HG03139 (cell line): ENCODE data around the gene RNF38.
"Not testable (repeated sequence)": the region's sequence is repeated elsewhere in the genome, so short reads cannot be mapped to it uniquely, and the experiment has no call there.

Experiments used
- ATAC-seq: cut with Tn5 transposase; IDR thresholded peaks from one replicate; pipeline ENCODE4 v1.9.1; 2021; ENCODE audit not compliant: unreplicated experiment

RNF38 gene

DNA sequence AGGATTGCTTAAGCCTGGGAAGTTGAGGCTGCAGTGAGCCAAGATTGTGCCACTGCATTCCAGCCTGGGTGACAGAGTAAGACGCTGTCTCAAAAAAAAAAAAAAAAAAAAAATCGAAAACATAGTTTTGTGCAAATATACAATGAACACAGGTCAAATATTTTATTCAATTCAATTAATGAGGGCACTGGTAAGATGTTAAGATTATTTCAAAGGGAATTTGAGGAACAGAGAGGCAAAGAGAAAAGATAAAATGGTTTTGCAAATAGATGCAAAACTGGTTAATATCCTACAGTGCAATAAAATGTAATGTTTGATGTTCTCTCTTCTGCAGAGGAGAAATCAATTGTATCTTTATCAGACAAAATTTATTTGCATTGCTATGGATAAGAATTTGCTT lies 102.3 kb downstream of the RNF38 start:
- ATAC-seq = no peak

DNA sequence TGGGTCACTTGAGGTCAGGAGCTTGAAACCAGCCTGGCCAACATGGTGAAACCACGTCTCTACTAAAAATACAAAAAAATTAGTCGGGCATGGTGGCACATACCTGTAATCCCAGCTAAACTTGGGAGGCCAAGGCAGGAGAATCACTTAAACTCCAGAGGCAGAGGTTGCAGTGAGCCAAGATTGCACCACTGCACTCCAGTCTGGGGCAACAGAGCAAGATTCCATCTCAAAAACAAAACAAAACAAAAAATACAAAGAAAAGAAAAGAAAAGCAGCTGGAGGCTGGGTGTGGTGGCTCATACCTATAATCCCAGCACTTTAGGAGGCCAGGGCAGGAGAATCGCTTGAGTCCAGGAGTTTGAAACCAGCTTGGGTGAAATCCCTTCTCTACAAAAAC lies 105.1 kb downstream of the RNF38 start:
- not testable (repeated sequence) for ATAC-seq

- ATAC-seq = no peak
These were observed 106.2 kb downstream of the RNF38 start for GRCh38 chr9:36293918-36294317.

DNA sequence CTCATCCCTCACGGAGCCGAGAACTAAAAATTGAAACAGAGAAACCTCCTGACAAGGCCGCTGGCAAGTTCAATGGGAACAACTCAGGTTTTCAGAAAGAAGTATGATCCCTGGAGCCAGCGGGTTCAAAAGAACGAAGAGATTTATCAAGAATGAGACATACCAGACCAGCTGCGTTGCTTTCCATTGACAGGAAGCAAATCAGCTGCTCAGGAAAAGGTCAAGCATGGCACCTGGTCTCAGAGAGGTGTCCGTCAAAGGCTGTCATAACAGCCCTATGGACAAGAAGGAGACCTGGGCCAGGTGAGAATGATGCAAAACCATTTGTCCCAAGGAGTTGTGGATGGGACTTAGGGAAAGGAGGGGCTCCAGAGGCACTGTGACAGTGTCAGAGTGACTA lies 106.9 kb downstream of the RNF38 start:
- ATAC-seq = no peak

GRCh38 chr9:36292641-36293040 lies 107.4 kb downstream of the RNF38 start:
- ATAC-seq = no peak

DNA sequence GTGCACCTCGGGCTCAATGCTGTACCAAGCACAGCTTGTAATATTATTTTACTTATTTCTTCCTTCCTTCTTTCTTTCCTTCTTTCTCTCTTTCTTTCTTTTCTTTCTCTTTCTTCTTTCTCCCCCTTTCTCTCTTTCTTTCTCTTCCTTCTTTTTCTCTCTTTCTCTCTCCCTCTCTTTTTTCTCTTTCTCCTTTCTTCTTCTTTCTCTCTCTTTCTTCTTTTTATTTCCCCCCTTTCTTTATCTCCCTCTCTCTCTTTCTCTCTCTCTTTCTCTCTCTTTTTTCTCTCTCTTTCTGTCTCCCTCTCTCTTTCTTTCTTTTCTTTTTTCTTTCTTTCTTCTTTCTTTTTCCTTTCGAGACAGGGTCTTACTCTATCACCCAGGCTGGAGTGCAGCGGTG lies 109.1 kb downstream of the RNF38 start:
- no peak for ATAC-seq

DNA sequence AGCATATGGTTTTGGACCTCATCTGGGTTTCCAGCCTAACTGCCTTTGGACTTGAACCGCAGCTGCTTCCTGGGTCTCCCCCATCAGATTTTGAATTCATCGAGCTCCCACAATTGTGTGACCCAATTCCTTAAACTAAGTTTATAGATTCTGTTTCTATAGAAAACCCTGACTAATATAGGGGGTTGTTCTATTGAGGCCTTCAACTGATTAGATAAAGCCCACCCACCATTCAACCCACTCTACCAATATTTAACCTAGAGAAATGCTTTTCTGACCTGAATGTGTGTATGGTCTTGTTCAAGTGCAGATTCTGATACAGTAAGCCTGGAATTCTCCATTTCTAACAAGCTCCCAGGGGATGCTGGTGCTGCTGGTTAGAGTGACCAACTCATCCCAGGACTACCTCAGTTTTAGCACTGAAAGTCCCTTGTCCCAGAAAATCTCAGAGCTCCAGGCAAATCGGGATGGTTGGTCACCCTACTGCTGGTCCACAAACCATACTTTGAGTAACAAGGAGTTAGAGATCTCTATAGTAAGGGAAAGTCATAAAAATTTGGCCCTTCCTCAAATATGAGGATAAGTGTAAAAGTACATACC lies 110.1 kb downstream of the RNF38 start:
- no peak for ATAC-seq

- ATAC-seq = no peak
These were observed 112.0 kb downstream of the RNF38 start for GRCh38 chr9:36288070-36288469.
